T-helper 1 cell treated with Interleukin-12 subunit alpha and Interleukin-12 subunit beta and Interleukin-4 antibody, amounts not matched to agents 30 μg/mL and 1 μg/mL, for 36 hours (primary cell): Measurements from ENCODE around the gene MRPS10.
"Not testable (repeated sequence)": the region's sequence is repeated elsewhere in the genome, so short reads cannot be mapped to it uniquely, and the experiment has no call there.

Experiments used
- H3K27ac Mint-ChIP-seq: one replicate; pipeline ENCODE4 v1.8.0; 2021; ENCODE audit warnings: mild to moderate bottlenecking, mixed read lengths
- H3K27me3 Mint-ChIP-seq: one replicate; pipeline ENCODE4 v1.8.0; 2021; ENCODE audit warnings: low read depth, mixed read lengths
- H3K36me3 Mint-ChIP-seq: one replicate; pipeline ENCODE4 v1.8.0; 2021; ENCODE audit warnings: low read depth, mixed read lengths
- H3K4me1 Mint-ChIP-seq: one replicate; pipeline ENCODE4 v1.8.0; 2021; ENCODE audit warnings: low read depth, mixed read lengths
- H3K4me3 Mint-ChIP-seq: one replicate; pipeline ENCODE4 v1.8.0; 2021; ENCODE audit warnings: mild to moderate bottlenecking, moderate library complexity, mixed read lengths
- H3K9me3 Mint-ChIP-seq: one replicate; pipeline ENCODE4 v1.8.0; 2021; ENCODE audit warnings: mixed read lengths

The MRPS10 gene

GRCh38 chr6:42184475-42184874, 33.2 kb downstream of the MRPS10 start:
- no peaks in the 10 kb centered on the region for H3K36me3 Mint-ChIP-seq
- no peaks in the 10 kb centered on the region for H3K4me1 Mint-ChIP-seq
- no peak overlapping the region for H3K4me3 Mint-ChIP-seq
- no peaks in the 10 kb centered on the region for H3K9me3 Mint-ChIP-seq
- no peaks in the 10 kb centered on the region for H3K27me3 Mint-ChIP-seq
- no peak overlapping the region for H3K27ac Mint-ChIP-seq

DNA sequence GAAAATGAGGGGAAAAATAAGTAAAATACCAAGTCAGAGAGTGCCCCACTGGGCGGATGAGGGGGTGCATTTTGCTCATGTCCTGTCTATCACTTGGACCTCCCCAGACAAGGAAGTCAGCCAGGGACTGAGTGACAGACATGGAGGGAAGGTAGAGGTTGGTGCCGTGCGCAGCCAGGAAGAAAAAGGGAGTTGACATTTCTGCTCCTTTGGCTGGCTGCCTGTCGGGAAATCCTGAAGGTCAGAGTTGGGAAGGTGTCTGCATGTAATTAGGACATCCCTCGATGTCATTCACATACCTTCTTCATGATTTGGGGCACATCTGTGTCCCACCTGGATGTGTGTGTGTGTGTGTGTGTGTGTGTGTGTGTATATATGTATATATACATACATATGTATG, 35.6 kb downstream of the MRPS10 start:
- no peaks in the 10 kb centered on the region for H3K36me3 Mint-ChIP-seq
- H3K4me1 Mint-ChIP-seq = no peaks in the 10 kb centered on the region
- H3K4me3 Mint-ChIP-seq = no peak overlapping the region
- no peak overlapping the region for H3K27ac Mint-ChIP-seq
- no peaks in the 10 kb centered on the region for H3K27me3 Mint-ChIP-seq
- no peaks in the 10 kb centered on the region for H3K9me3 Mint-ChIP-seq

DNA sequence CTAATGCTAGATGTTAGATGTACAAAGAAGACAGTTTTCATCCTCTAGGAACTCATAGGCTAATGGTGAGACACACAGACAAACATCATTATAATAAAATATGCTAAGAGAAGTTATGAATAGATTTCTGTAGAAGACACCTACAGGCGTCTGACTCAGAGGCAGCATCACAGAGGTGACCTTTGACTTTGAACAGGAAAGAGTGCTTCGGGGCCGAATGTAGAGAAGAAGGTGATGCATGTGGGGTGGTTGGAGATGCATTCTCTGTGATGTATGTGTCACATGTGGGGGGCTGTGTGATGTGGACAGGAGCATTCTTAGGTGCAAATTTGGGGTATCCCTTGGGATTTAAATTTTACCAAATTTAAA, 37.7 kb downstream of the MRPS10 start:
- no peak overlapping the region for H3K4me3 Mint-ChIP-seq
- no peaks in the 10 kb centered on the region for H3K9me3 Mint-ChIP-seq
- H3K27me3 Mint-ChIP-seq = no peaks in the 10 kb centered on the region
- no peaks in the 10 kb centered on the region for H3K36me3 Mint-ChIP-seq
- no peak overlapping the region for H3K27ac Mint-ChIP-seq
- H3K4me1 Mint-ChIP-seq = no peaks in the 10 kb centered on the region

GRCh38 chr6:42179261-42179944, 38.3 kb downstream of the MRPS10 start:
- H3K36me3 Mint-ChIP-seq = no peaks in the 10 kb centered on the region
- H3K27ac Mint-ChIP-seq = no peak overlapping the region
- H3K9me3 Mint-ChIP-seq = no peaks in the 10 kb centered on the region
- no peak overlapping the region for H3K4me3 Mint-ChIP-seq
- H3K27me3 Mint-ChIP-seq = no peaks in the 10 kb centered on the region
- no peaks in the 10 kb centered on the region for H3K4me1 Mint-ChIP-seq

DNA sequence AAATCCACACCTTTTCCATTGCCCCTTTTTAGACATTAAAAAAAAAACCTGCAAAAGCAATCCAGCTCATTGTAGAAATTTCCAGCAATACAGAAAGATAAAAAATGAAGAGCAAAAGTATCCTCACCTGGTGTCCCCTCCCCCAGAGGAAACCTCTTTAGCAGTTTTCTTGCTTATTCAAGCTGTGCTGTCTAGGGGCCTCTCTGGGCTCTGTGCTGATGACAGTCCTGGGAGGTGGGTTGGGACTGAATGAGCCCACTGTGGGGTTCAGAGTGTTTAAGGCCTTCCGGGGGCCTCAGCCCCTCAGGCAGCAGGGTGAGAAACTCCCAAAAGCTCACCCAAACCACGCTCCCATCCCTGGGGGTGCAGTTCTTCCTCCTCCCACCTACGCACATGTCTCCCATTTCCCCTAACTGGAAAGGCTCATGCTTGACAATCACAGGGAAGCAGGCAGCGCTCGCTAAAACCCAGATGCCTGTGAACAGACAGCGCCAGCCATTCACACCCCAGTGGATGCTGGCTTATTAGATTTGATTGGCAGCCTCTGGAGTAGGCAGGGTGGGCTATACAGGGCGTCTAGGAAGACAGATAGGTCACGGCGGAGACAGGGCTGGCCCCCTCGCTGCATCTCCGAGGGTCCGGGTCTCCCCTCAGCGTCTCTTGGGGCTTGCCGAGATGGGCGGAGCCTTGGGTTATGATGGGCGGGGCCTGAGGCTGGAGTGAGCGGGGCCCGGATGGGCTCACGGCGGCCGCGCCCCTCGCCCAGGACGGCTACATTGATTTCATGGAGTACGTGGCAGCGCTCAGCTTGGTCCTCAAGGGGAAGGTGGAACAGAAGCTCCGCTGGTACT, 39.9 kb downstream of the MRPS10 start:
- H3K4me3 Mint-ChIP-seq = no peak overlapping the region
- H3K9me3 Mint-ChIP-seq = no peaks in the 10 kb centered on the region
- no peaks in the 10 kb centered on the region for H3K27me3 Mint-ChIP-seq

DNA sequence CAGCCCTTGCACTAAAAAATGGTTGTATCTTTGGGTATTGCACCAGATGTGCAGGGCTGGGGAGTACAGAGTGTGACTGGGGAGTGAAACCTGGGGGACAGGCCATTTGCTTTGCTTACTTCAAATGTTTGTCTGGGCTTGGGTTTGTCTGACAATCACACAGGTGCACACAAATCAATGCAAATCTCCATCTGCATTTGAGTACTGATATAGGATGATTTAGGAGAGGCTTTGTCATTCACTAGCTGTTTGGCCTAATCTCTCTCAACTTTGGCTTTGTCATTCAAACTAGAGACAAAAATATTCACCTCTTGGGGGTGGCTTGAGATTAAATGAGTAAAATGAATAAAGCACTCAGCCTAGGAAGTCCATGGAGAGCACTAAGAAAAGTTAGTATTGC, 40.7 kb downstream of the MRPS10 start:
- H3K4me3 Mint-ChIP-seq = no peak overlapping the region
- H3K27ac Mint-ChIP-seq = no peak overlapping the region

More for the DNA sequence above, 39.9 kb downstream of the MRPS10 start:
- H3K27ac Mint-ChIP-seq = no peak overlapping the region
- H3K36me3 Mint-ChIP-seq = no peaks in the 10 kb centered on the region
- H3K4me1 Mint-ChIP-seq = no peaks in the 10 kb centered on the region

GRCh38 chr6:42175860-42176259, 41.8 kb downstream of the MRPS10 start:
- no peaks in the 10 kb centered on the region for H3K4me1 Mint-ChIP-seq
- H3K27me3 Mint-ChIP-seq = no peaks in the 10 kb centered on the region
- no peaks in the 10 kb centered on the region for H3K9me3 Mint-ChIP-seq
- H3K36me3 Mint-ChIP-seq = no peaks in the 10 kb centered on the region
- no peak overlapping the region for H3K27ac Mint-ChIP-seq
- H3K4me3 Mint-ChIP-seq = no peak overlapping the region

More for the DNA sequence above, 40.7 kb downstream of the MRPS10 start:
- no peaks in the 10 kb centered on the region for H3K4me1 Mint-ChIP-seq
- no peaks in the 10 kb centered on the region for H3K9me3 Mint-ChIP-seq
- no peaks in the 10 kb centered on the region for H3K36me3 Mint-ChIP-seq
- no peaks in the 10 kb centered on the region for H3K27me3 Mint-ChIP-seq

- Mint-ChIP-seq H3K27ac (no peak within 1 kb of the TSS), H3K4me3 (no peak within 1 kb of the TSS), H3K4me1 (no peaks in the 10 kb centered on the region), H3K36me3 (no peaks in the 10 kb centered on the region), H3K9me3 (no peaks in the 10 kb centered on the region), H3K27me3 (no peaks in the 10 kb centered on the region)
These were observed 44.6 kb downstream of the MRPS10 start, which contains the start of gene GUCA1A for GRCh38 chr6:42173101-42173500. TSS of gene GUCA1A (plus strand) at chr6:42173364. CDS start at chr6:42173614, 250 bp downstream.

DNA sequence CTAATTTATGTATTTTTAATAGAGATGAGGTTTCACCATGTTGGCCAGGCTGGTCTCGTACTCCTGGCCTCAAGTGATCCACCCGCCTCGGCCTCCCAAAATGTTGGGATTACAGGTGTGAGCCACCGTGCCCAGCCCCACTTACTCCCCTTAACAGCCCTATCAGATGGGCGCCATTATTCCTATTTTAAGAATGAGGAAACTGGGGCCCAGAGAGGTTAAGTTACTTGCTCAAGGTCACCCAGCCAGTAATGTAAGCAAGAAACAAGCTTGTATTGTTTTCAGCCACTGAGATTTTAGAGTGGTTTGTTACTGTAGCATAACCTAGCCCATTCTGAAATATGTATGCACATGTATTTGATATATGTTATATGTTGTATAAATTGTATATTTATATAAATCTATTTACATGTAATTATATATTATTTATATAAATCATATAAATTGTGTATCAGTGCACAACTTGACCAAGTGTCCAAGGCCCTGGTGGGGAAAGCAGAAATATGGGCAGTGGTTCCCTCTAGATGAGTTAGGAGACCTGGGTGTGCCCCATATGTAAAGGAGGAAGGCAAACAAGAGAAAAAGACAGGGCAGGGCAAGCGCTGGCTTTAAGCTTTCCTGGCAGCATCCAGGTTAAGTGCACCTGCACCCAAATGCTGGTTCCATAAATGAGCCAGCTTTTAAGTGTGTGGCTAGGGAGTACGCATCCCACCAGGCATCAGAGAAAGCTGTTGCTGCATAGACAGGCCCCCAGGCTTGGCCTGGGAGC, 45.7 kb downstream of the MRPS10 start:
- Mint-ChIP-seq H3K9me3 (no peaks in the 10 kb centered on the region), H3K4me3 (no peak overlapping the region), H3K4me1 (no peaks in the 10 kb centered on the region), H3K27ac (no peak overlapping the region), H3K27me3 (no peaks in the 10 kb centered on the region), H3K36me3 (no peaks in the 10 kb centered on the region)

DNA sequence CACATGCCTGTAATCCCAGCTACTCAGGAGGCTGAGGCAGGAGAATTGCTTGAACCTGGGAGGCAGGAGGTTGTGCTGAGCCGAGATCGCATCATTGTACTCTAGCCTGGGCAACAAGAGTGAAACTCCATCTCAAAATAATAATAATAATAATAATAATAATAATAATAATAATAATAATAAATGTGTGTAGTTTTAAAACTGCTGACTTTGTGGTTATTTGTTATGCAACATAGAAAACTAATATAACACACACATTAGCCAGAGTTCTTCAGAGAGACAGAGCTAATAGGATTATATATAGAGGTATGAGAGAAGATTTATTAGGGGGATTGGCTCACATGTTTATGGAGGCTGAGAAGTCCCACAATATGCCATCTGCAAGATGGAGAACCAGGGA, 47.9 kb downstream of the MRPS10 start:
- not testable (repeated sequence) for H3K27ac Mint-ChIP-seq, H3K4me3 Mint-ChIP-seq, H3K9me3 Mint-ChIP-seq, H3K27me3 Mint-ChIP-seq, H3K4me1 Mint-ChIP-seq, H3K36me3 Mint-ChIP-seq

GRCh38 chr6:42168650-42169049, 49.0 kb downstream of the MRPS10 start:
- no peak overlapping the region for H3K27ac Mint-ChIP-seq
- H3K4me3 Mint-ChIP-seq = no peak overlapping the region
- peaks cover 5% of the 10 kb centered on the region for H3K4me1 Mint-ChIP-seq
- H3K9me3 Mint-ChIP-seq = no peaks in the 10 kb centered on the region
- H3K36me3 Mint-ChIP-seq = no peaks in the 10 kb centered on the region
- H3K27me3 Mint-ChIP-seq = no peaks in the 10 kb centered on the region

GRCh38 chr6:42166444-42167141, 51.1 kb downstream of the MRPS10 start:
- Mint-ChIP-seq H3K27me3 (peaks cover 3% of the 10 kb centered on the region), H3K9me3 (no peaks in the 10 kb centered on the region), H3K27ac (no peak overlapping the region), H3K4me1 (peaks cover 5% of the 10 kb centered on the region), H3K36me3 (no peaks in the 10 kb centered on the region), H3K4me3 (no peak overlapping the region)

- H3K4me1 Mint-ChIP-seq = peaks cover 5% of the 10 kb centered on the region
- no peak overlapping the region for H3K4me3 Mint-ChIP-seq
These were observed 52.6 kb downstream of the MRPS10 start for GRCh38 chr6:42165016-42165415.

GRCh38 chr6:42163981-42164380, 53.7 kb downstream of the MRPS10 start:
- Mint-ChIP-seq H3K36me3 (no peaks in the 10 kb centered on the region), H3K27me3 (peaks cover 11% of the 10 kb centered on the region), H3K4me3 (no peak overlapping the region), H3K27ac (no peak overlapping the region), H3K4me1 (peaks cover 5% of the 10 kb centered on the region), H3K9me3 (no peaks in the 10 kb centered on the region)

More at GRCh38 chr6:42165016-42165415, 52.6 kb downstream of the MRPS10 start:
- Mint-ChIP-seq H3K9me3 (no peaks in the 10 kb centered on the region), H3K27ac (no peak overlapping the region), H3K27me3 (peaks cover 11% of the 10 kb centered on the region), H3K36me3 (no peaks in the 10 kb centered on the region)
